ENCODE data around the gene YARS1. TPM values are rescaled to one million over a fixed set of nuclear protein-coding genes. Genes with fewer than 3 reads are reported as not detected.

The YARS1 gene
- total RNA-seq, 4 donors from 2014 or later: 24.8 to 40.0 (median 30.2) TPM

DNA sequence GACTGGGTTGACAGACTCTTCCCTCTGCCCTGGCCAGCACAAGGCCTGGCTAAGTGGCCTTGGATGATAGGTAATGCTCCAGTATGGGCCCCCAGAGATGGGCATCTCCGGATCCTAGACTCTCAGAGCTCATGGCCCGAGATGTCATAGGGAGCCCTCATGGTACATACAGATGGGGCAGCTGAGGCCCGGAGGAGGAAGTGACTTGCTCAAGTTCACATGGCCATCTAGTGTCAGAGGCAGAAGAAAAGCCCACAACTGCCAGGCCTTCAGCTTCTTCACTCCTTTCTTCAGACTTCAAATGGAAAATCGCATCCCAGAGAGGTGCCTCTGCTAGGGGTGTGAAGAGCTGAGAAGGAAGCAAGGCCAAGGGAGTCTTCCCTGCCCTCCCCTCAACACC lies 67.8 kb downstream of the YARS1 start:
- DNase-seq (ENCODE audit: low spot score in 2 of 2): no peak
- TF ChIP-seq, protein P1, sequence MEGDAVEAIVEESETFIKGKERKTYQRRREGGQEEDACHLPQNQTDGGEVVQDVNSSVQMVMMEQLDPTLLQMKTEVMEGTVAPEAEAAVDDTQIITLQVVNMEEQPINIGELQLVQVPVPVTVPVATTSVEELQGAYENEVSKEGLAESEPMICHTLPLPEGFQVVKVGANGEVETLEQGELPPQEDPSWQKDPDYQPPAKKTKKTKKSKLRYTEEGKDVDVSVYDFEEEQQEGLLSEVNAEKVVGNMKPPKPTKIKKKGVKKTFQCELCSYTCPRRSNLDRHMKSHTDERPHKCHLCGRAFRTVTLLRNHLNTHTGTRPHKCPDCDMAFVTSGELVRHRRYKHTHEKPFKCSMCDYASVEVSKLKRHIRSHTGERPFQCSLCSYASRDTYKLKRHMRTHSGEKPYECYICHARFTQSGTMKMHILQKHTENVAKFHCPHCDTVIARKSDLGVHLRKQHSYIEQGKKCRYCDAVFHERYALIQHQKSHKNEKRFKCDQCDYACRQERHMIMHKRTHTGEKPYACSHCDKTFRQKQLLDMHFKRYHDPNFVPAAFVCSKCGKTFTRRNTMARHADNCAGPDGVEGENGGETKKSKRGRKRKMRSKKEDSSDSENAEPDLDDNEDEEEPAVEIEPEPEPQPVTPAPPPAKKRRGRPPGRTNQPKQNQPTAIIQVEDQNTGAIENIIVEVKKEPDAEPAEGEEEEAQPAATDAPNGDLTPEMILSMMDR (IDR thresholded peaks at IDR 0.05): no peak
- TF ChIP-seq POLR2A (IDR thresholded peaks at IDR 0.05): no peak

GRCh38 chr1:32748926-32749325 lies 68.2 kb downstream of the YARS1 start:
- 82 to 88% methylated on average over 8 of the region's 8 CpGs for WGBS, 2 donors
- DNase-seq (ENCODE audit: low spot score in 2 of 2): no peak
- no peak for TF ChIP-seq POLR2A (IDR thresholded peaks at IDR 0.05)
- TF ChIP-seq, protein P1 (IDR thresholded peaks at IDR 0.05): no peak
- intact Hi-C loops (cut with DNase I; ENCODE audit: low total_unique reads): no loop called here
- H3K4me3 ChIP-seq (ENCODE audit: low read depth, poor library complexity, severe bottlenecking): no peak overlapping the region

More for the DNA sequence above, 67.8 kb downstream of the YARS1 start:
- intact Hi-C loops (cut with DNase I; ENCODE audit: low total_unique reads): no loop called here
- H3K4me3 ChIP-seq (ENCODE audit: low read depth, poor library complexity, severe bottlenecking): no peak overlapping the region
- WGBS, 2 donors: 85 to 91% methylated on average over 4 of the region's 4 CpGs

DNA sequence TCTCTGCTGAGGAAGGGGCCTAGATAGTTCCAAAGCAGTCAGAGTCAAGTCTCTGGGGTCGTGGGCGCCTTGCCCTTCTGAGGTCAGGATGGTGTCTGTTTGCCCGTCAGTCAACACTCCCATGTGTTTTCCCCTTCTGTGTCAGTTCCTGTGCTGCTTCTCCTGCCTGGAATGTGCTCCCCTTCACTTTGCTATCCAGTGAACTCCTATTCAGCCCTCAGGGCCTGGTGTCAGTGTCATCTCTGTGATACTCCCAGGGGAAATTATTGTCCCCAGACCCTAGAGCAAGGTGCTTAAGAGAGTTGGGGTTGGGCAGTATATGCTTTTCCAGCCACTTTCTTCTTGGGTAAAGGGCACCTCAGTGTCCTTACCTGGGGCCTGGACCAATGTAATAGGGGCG lies 68.8 kb downstream of the YARS1 start:
- no peak for DNase-seq (ENCODE audit: low spot score in 2 of 2)
- intact Hi-C loops (cut with DNase I; ENCODE audit: low total_unique reads): no loop called here
- no peak overlapping the region for H3K4me3 ChIP-seq (ENCODE audit: low read depth, poor library complexity, severe bottlenecking)
- TF ChIP-seq, protein P1 (IDR thresholded peaks at IDR 0.05): no peak
- TF ChIP-seq POLR2A (IDR thresholded peaks at IDR 0.05): no peak
- WGBS, 2 donors: 90 to 91% methylated on average over 4 of the region's 4 CpGs

DNA sequence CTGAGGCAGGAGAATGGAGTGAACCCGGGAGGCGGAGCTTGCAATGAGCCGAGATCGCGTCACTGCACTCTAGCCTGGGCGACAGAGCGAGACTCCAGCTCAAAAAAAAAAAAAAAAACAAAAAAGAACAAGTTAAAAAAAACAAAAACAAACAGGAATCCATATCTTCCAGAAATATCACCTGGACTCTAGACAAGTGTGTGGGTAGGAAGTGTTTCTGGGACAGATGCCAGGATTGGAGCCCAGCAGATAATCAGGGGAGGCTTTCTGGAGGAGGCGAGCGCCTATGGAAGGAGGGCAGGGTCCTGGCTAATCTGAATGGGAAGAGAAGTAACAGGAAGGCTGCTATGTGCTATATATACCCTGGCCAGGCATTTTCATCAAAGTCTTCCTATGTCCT lies 71.0 kb downstream of the YARS1 start:
- intact Hi-C loops (cut with DNase I; ENCODE audit: low total_unique reads): no loop called here
- no peak for TF ChIP-seq POLR2A (IDR thresholded peaks at IDR 0.05)
- TF ChIP-seq, protein P1 (IDR thresholded peaks at IDR 0.05): no peak
- H3K4me3 ChIP-seq (ENCODE audit: low read depth, poor library complexity, severe bottlenecking): no peak overlapping the region
- DNase-seq (ENCODE audit: low spot score in 2 of 2): no peak
- WGBS, 2 donors: 80 to 86% methylated on average over 9 of the region's 9 CpGs

- no peak overlapping the region for H3K4me3 ChIP-seq (ENCODE audit: low read depth, poor library complexity, severe bottlenecking)
- TF ChIP-seq POLR2A (IDR thresholded peaks at IDR 0.05): no peak
- TF ChIP-seq, protein P1 (IDR thresholded peaks at IDR 0.05): no peak
- intact Hi-C loops (cut with DNase I; ENCODE audit: low total_unique reads): no loop called here
- DNase-seq (ENCODE audit: low spot score in 2 of 2): no peak
These were observed 73.1 kb downstream of the YARS1 start for GRCh38 chr1:32744071-32744425.

DNA sequence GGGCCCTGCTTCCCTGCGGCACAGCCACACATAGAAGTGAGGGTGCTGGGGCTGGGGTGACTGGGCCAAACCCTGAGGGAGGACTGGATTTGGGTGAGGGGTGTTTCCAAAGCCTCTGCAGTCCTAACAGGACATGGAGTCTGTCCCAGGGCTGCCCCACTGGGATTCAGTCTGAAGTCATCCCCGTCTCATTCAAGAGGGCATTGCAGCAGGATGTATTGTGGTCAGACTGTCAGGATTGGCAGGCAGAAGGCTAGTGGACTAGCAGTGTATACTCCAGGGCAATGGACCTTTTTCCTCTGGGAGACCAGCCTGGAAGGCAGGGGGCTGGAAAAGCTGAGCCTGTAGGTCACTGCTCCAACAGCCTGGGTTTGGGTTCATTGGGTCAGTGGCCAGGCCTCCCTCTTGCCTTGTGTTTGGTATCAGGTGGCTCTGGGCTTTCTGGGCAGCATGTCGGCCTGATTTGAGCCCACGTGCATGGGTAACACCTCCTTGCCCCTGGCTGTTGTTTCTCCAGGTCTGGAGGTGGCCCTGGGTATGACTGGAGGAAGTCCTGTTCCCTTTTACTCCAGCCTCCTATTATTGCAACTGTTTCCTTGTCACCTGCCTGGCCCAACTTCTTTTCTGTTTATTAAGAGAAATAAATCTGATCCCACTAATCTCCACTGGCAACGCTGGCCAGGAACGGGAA lies 73.6 kb downstream of the YARS1 start:
- TF ChIP-seq, protein P1 (IDR thresholded peaks at IDR 0.05): no peak
- no peak for TF ChIP-seq POLR2A (IDR thresholded peaks at IDR 0.05)
- no peak for DNase-seq (ENCODE audit: low spot score in 2 of 2)
- WGBS, 2 donors: 15 to 25% methylated on average over 5 to 6 of the region's 6 CpGs
- no peak overlapping the region for H3K4me3 ChIP-seq (ENCODE audit: low read depth, poor library complexity, severe bottlenecking)
- intact Hi-C loops (cut with DNase I; ENCODE audit: low total_unique reads): no loop called here

Data from lower leg skin (tissue), 4 donors.